Uterus (tissue), 4 donors: ENCODE data around the gene P2RY13. TPM values are rescaled to one million over a fixed set of nuclear protein-coding genes. Genes with fewer than 3 reads are reported as not detected.

Experiments
- DNase-seq, 2 donors: peaks; one replicate each; pipeline ENCODE4 v3.0.0-alpha.2; 2019 to 2020
- H3K27ac ChIP-seq, 2 donors: fragments of 200-600 bp; sonication (generic); 1 replicate in 1 of 2; 2 replicates in 1 of 2; pipeline ENCODE4 v1.5.1; 2016 to 2018
- H3K27me3 ChIP-seq, 2 donors: fragments of 200-600 bp; sonication (generic); one replicate each; pipeline ENCODE4 v1.5.1; 2018 to 2019; ENCODE audit warnings: control low read depth in 1 of 2
- H3K36me3 ChIP-seq, 2 donors: fragments of 200-600 bp; sonication (generic); one replicate each; pipeline ENCODE4 v1.5.1; 2019; ENCODE audit warnings: control low read depth in 1 of 2
- H3K4me1 ChIP-seq, 2 donors: fragments of 200-600 bp; sonication (generic); one replicate each; pipeline ENCODE4 v1.5.1; 2018 to 2019; ENCODE audit warnings: control low read depth in 1 of 2
- H3K4me3 ChIP-seq, 2 donors: fragments of 200-600 bp; sonication (generic); 1 replicate in 1 of 2; 2 replicates in 1 of 2; pipeline ENCODE4 v1.5.1; 2018 to 2019; ENCODE audit warnings: mild to moderate bottlenecking in 1 of 2
- H3K9me3 ChIP-seq, 2 donors: fragments of 200-600 bp; sonication (generic); one replicate each; pipeline ENCODE4 v1.5.1; 2019; ENCODE audit warnings: control low read depth in 1 of 2
- CTCF ChIP-seq, 4 experiments: fragments of 200-600 bp in 2 of 4; fragments of 450-650 bp in 2 of 4; sonication (generic) in 2 of 4; IDR thresholded peaks; one replicate each; pipeline ENCODE4 v1.5.1; 2016 to 2019; ENCODE audit warnings: antibody characterized with exemption in 4 of 4, mild to moderate bottlenecking in 2 of 4, moderate library complexity in 1 of 4
- POLR2A ChIP-seq, 2 donors: fragments of 450-650 bp; IDR thresholded peaks; one replicate each; pipeline ENCODE4 v1.6.1; 2016; ENCODE audit warnings: antibody characterized with exemption in 2 of 2, mild to moderate bottlenecking in 1 of 2, moderate library complexity in 1 of 2
- intact Hi-C: fragments of 100-400 bp; cut with DNase I; formaldehyde crosslinking; loops from one replicate; pipeline ENCODE4 v1.15.1; 2023; ENCODE audit warnings: low total_unique reads
- total RNA-seq, 4 donors: library from RNA; depleted of rRNA in 3 of 4; stranded (reverse); fragments of >200 nt in 3 of 4; gene quantifications; one replicate each; pipeline versions ENCODE4 v1.1.0 to v1.2.4, GENCODE V29; 2014 to 2023
- donor health status: DM: yes; HTN: yes; CAD: no.

Gene P2RY13
- 1 to 10 TPM in 3 of 4 donors, under 1 TPM in 1; 0.88 to 1.5 (median 1.2) TPM for total RNA-seq

GRCh38 chr3:151329363-151329762, at the start of gene P2RY13:
P2RY13 (minus strand) TSS chr3:151329549; CDS start chr3:151329528, 21 bp downstream.
- no peaks in the 10 kb centered on the region for H3K9me3 ChIP-seq
- no peak for DNase-seq
- TF ChIP-seq POLR2A (IDR thresholded peaks at IDR 0.05) = no peak
- TF ChIP-seq CTCF (IDR thresholded peaks at IDR 0.05) = no peak
- H3K27me3 ChIP-seq = no peaks in the 10 kb centered on the region
- intact Hi-C loops = no loop called here
- H3K36me3 ChIP-seq = no peaks in the 10 kb centered on the region
- H3K4me3 ChIP-seq = no peak within 1 kb of the TSS
- no peaks in the 10 kb centered on the region for H3K4me1 ChIP-seq
- H3K27ac ChIP-seq = no peak within 1 kb of the TSS

GRCh38 chr3:151377768-151378385, 48.5 kb upstream of the P2RY13 start:
- no peak for DNase-seq
- Histone ChIP-seq H3K27ac (no peak overlapping the region), H3K4me1 (no peaks in the 10 kb centered on the region), H3K36me3 (no peaks in the 10 kb centered on the region), H3K27me3 (no peaks in the 10 kb centered on the region), H3K4me3 (no peak overlapping the region), H3K9me3 (no peaks in the 10 kb centered on the region)
- intact Hi-C loops = no loop called here
- no peak for TF ChIP-seq POLR2A (IDR thresholded peaks at IDR 0.05)
- TF ChIP-seq CTCF (IDR thresholded peaks at IDR 0.05) = no peak

- Histone ChIP-seq H3K36me3 (no peaks in the 10 kb centered on the region), H3K9me3 (no peaks in the 10 kb centered on the region), H3K27ac (no peak overlapping the region), H3K27me3 (no peaks in the 10 kb centered on the region), H3K4me1 (no peaks in the 10 kb centered on the region), H3K4me3 (no peak overlapping the region)
- intact Hi-C loops = no loop called here
- TF ChIP-seq CTCF (IDR thresholded peaks at IDR 0.05) (no peak), POLR2A (IDR thresholded peaks at IDR 0.05) (no peak)
- no peak for DNase-seq
These were observed 42.9 kb upstream of the P2RY13 start for GRCh38 chr3:151372063-151372820.

- TF ChIP-seq POLR2A (IDR thresholded peaks at IDR 0.05) = no peak
- TF ChIP-seq CTCF (IDR thresholded peaks at IDR 0.05) = no peak
- DNase-seq = no peak
- Histone ChIP-seq H3K36me3 (no peaks in the 10 kb centered on the region), H3K4me3 (no peak overlapping the region), H3K27ac (no peak overlapping the region), H3K4me1 (no peaks in the 10 kb centered on the region), H3K9me3 (no peaks in the 10 kb centered on the region), H3K27me3 (no peaks in the 10 kb centered on the region)
- intact Hi-C loops = no loop called here
These were observed 42.2 kb upstream of the P2RY13 start for GRCh38 chr3:151371526-151371925.

GRCh38 chr3:151367448-151367847, 38.1 kb upstream of the P2RY13 start:
- TF ChIP-seq CTCF (IDR thresholded peaks at IDR 0.05) (no peak), POLR2A (IDR thresholded peaks at IDR 0.05) (no peak)
- no peaks in the 10 kb centered on the region for H3K4me1 ChIP-seq
- no peaks in the 10 kb centered on the region for H3K9me3 ChIP-seq
- no peak overlapping the region for H3K4me3 ChIP-seq
- intact Hi-C loops = no loop called here
- DNase-seq = no peak
- H3K36me3 ChIP-seq = no peaks in the 10 kb centered on the region
- H3K27me3 ChIP-seq = no peaks in the 10 kb centered on the region
- no peak overlapping the region for H3K27ac ChIP-seq
